NCI-H187 (cell line): ENCODE measurements around the gene SLC28A3.
"Not testable (repeated sequence)": the region's sequence is repeated elsewhere in the genome, so short reads cannot be mapped to it uniquely, and the experiment has no call there.

Experiments used
- DNase-seq, 2 experiments: peaks; one replicate each; lab custom pipeline; 2025; lab: John Stamatoyannopoulos, UW

Gene SLC28A3, protein sequence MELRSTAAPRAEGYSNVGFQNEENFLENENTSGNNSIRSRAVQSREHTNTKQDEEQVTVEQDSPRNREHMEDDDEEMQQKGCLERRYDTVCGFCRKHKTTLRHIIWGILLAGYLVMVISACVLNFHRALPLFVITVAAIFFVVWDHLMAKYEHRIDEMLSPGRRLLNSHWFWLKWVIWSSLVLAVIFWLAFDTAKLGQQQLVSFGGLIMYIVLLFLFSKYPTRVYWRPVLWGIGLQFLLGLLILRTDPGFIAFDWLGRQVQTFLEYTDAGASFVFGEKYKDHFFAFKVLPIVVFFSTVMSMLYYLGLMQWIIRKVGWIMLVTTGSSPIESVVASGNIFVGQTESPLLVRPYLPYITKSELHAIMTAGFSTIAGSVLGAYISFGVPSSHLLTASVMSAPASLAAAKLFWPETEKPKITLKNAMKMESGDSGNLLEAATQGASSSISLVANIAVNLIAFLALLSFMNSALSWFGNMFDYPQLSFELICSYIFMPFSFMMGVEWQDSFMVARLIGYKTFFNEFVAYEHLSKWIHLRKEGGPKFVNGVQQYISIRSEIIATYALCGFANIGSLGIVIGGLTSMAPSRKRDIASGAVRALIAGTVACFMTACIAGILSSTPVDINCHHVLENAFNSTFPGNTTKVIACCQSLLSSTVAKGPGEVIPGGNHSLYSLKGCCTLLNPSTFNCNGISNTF

DNA sequence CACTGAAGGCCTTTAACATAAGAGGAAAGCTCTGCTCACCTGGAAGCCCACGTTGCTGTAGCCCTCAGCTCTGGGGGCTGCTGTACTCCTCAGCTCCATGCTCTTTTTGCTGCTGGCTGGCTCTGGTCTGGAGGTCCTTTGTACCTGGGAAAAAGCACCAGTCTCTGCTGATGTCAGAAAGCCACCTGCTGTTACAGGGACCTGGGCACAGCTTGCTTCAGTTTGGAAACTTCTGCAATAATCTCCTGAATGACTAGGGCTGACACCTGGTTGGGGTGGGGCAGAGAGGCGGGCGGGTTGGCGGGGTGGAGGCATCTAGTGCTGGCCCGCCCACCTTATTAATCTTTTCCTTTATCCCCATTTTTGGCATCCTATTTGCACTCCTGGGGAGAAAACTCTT lies at the start of gene SLC28A3:
Gene SLC28A3, minus strand, starts transcription at position 224 of the 400 bp plus-strand sequence. Its CDS starts 125 bp downstream, at position 99.
- no peak for DNase-seq

DNA sequence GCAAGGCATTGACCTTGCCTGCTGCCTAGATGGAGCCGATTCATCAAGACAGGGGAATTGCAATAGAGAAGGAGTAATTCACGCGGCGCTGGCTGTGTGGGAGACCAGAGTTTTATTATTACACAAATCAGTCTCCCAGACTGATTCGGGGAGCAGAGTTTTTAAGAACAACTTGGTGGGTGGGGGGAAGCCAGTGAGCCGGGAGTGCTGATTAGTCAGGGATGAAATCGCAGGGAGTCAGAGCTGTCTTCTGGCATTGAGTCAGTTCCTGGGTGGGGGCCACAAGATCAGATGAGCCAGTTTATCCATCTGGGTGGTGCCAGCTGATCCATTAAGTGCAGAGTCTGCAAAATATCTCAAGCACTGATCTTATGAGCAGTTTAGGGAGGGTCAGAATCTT lies 49.7 kb upstream of the SLC28A3 start:
- DNase-seq: not testable (repeated sequence)

DNA sequence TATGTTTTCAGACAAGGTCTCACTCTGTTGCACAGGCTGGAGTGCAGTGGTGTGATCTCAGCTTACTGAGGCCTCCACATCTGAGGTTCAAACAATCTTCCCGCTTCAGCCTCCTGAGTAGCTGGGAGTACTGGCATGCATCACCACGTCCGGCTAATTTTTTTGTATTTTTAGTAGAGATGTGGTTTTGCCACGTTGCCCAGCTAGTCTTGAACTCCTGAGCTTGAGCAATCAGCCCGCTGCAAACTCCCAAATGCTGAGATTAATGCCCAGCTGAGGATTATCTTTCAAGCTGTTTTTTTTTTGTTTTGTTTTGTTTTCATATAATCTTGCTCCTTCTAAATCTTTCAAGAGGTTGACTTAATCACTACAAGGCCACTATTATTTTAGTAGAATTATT lies 47.3 kb upstream of the SLC28A3 start:
- no peak for DNase-seq

DNA sequence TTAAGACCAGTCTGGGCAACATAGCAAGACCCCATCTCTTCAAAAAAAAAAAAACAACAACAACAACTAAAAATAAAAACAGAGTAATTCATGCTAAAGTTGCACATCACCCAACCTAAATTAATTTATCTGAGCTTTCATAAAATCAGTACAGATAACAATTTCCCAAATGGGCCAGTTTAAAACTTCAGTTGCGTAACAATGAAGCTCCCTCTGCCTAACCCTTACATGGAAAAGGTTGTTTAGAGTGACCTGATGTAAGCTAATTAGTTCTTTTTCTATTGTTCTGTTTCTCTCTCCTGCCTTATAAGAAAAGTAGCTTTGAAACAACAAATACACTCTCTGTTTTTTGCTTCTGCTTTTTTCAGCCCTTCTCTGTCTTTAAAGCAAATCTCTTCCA lies 46.2 kb upstream of the SLC28A3 start:
- DNase-seq: no peak

DNA sequence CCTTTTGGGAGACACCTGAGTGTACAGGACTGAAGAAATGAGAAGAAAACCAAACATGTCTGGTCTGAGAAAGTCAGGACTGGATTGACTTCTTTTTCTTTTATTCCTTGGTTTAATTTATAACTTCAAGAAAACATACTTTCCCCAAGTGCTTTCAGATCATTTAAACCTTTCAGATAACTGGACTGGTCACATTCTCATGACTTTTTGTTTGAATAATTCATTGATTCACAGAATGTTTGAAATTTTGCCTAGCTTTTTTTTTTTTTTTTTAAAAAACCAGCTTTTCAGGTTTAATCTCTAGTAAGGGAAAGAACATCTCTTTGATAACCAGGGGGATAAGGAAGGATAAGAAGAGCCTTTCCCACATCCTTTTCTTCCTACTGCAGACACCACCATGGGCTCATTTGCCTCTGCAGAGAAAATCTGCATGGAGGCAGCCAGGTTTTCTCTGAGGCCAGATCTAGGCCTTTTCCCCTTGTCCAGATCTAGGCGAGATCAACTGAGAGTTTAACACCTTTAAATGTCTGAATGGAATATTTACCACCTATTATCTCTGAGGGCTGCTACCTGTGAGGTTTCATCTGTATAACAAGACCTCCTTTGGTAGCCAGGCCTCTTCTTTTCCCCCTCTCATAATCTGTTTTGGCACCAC lies 45.0 kb upstream of the SLC28A3 start:
- no peak for DNase-seq

DNA sequence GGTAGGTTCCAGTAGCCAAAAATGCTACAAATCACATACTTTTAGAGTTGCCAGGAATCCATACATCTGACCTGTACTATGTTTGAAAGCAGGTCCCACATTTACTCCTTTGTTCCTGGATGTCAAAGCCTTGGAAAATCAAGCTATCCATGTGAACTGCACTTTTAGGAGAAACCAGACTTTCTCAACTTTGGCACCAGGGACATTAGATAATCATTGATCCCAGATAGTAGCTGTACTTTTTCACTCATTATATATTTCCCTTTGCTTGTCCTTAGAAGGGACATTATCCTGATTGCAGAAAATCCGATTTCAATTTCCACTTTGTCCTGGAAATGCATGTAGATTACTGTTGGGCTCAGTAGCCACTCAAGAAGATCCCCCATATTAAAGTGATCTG lies 44.1 kb upstream of the SLC28A3 start:
- DNase-seq: no peak

DNA sequence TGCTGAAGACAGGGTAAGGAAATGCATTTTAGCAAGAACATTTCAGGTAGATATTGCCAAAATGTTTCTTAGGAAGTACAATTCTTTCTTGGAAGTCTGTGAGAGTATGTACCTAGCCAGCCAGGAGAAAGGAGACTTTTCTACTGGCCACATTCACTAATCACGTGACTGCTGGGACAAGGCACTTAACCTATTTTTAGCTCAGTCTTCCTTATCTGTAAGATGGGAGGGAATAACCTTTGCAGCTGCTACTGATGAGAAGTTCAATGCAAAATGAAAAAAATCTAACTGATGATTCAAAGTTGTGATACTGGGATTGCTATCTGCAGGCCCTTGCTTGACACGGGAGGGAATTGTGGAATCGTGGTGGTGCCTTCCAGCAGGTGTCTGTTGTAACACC lies 42.6 kb upstream of the SLC28A3 start:
- DNase-seq: no peak

DNA sequence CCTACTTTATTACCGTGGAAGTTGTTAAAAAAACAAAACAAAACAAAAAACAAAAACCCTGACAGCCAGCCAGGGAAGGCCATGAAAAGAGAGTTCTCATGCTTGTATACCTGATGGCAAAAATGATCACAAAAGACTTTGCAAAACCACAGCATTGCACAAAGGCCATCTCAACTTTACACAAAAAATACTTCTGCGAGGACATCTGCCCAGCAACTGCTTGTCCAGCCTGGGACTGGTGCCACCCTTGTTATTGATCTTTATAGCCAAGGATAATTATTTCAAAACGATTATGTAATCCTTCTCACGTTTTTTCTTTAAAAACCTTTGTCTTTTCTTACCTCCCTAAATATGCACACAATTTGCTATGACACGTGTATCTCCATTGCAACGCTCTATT lies 42.2 kb upstream of the SLC28A3 start:
- no peak for DNase-seq

DNA sequence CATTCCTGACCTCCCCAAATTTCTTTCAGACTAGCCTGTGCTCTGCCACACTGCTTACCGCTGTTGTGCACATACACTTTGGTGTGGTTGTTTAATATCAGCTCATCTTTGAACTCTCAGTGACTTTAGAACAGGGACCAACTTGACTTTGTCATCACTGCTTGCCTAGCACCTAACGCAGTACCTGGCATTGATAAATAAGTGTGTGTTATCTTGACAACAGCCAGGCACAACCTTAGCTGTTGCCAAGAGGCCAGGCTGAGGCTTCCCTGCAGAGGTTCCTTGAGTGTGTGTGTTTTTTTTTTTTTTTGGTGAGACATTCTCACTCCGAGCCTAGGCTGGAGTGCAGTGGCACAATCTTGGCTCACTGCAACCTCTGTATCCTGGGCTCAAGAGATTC lies 41.0 kb upstream of the SLC28A3 start:
- no peak for DNase-seq

DNA sequence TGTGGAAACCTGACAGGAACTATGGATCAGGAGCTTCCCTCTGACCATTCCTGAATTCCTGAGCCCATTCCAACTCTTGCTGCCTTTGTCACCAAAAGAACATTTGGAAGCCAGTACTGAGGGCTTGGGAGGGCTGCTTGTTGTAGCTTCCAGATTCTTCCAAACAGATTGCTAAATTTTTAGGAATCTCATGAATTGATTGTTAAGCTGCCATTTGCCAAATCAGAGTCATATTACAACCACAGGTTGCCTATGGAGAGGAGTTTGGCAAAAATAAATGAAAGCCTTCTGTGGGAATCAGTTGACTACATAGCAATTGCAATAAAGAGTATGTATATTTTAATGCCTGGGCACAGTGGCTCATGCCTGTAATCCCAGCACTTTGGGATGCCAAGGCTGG lies 39.2 kb upstream of the SLC28A3 start:
- DNase-seq: no peak

DNA sequence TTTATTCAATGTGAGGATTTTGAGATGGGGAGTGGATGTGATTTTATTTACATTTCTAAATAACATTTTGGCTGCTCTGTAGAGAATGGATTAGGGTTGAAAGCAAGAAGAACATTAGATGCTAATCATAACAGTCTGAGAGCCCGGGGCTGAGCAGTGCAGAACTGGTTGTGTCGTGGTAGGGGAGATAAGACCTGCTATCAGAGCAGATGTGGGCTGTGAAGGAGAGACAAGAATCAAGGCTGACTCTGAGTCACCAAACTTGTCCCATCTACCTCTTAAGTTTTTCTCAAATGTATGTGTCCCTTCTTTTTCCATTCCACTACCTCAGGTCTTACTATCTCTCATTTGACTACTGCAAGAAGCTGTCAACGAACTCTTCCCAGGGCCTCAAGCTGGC lies 35.4 kb upstream of the SLC28A3 start:
- no peak for DNase-seq

DNA sequence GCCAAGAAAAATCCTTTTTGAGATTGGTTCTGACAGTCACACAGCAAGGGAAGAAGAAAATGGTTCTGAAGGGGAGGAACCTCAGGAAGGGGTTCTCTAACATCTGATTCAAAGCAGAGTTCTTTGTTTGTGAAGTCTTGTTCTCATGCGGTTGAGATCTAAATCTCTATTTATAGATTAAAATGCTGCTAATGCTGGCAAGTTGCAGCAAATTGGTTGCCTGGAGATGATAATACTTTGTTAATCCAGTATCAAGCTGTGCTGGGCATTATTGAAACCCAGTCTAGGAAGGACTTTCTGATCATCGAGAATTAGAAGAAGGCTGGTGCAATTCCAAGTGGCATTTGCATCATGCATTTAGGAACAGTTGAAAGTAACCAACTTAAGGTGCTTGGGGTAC lies 34.0 kb upstream of the SLC28A3 start:
- DNase-seq: no peak

DNA sequence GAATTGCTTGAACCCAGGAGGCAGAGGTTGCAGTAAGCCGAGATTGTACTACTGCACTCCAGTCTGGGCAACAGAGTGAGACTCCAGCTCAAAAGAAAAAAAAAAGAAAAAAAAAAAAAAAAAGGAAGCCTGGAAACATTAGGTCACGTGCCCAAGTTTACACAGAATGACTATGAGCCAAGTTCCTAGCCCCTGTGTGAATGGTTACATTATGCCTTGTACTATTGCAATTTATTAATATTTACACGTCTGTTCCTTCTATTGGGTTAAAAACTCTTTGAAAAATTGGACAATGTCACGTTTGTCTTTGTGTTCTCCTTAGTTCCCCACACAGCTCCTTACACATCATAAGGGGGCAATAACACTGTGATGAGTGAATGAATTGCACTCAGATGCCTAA lies 33.5 kb upstream of the SLC28A3 start:
- DNase-seq: no peak

DNA sequence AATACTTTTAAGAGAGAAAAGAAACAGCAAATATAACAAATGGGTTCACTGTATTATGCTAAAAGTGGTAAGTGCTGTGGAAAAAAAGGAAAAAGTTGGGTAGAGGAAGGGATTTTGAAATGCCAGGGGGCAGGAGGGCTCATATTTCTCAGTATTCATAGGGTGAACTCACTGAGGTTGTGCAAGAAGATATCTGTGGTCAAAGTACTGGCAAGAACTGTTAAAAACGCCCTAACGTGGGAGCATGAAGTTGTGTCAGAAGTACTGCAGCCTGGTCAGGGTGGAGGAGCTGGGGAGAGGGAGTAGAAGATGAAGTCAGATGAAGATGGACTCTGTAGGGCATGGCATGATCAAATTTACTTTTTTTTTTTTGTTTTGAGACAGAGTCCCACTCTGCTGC lies 31.2 kb upstream of the SLC28A3 start:
- no peak for DNase-seq

DNA sequence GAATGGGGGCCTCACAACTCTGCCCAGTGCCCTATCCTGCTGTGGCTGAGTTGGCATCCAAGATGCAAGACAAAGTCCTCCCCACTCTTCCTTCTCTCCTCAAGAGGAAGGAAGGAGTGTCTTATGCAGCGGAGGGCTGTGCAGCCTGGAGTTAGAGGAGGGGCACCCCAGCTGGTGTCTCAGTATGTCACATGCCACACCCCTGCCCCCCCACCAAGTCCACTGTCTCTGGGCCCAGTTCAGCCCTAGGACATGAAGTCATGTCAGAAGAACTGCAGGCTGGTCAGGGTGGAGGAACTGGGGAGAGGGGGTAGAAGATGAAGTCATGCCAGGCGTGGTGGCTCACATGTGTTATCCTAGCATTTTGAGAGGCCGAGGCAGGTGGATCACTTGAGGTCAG lies 28.0 kb upstream of the SLC28A3 start:
- DNase-seq: no peak

DNA sequence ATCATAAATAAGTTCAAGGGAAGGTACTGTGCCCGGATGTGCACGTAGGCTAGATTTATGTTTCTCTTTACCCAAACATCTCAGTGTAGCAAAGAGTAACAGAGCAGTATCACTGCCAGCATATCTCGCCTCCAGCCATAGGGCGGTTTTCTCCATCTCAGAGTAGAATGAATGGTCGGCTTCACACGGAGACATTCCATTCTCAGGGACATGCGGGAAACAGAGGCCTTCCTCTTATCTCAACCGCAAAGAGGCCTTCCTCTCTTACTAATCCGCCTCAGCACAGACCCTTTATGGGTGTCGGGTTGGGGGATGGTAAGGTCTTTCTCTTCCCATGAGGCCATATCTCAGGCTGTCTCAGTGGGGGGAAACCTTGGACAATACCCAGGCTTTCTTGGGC lies 27.2 kb upstream of the SLC28A3 start:
- DNase-seq: not testable (repeated sequence)

DNA sequence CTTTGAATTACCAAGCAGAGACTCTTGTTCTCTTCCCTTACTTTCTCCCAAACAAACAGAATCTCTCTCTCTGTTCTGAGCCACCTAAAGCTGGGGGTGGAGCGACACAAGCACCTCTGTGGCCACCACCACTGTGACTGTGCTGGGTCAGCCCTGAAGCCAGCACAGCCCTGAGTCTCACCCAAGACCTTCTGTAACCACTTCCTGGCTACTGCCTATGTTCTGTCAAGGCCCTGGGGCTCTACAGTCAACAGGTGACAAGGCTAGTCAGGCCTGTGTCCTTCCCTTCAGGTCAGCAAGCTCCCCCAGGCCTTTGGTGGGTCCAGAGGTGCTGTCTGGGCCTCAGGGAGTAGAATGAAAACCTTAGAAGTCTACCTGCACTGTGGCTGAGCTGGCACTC lies 26.1 kb upstream of the SLC28A3 start:
- no peak for DNase-seq

DNA sequence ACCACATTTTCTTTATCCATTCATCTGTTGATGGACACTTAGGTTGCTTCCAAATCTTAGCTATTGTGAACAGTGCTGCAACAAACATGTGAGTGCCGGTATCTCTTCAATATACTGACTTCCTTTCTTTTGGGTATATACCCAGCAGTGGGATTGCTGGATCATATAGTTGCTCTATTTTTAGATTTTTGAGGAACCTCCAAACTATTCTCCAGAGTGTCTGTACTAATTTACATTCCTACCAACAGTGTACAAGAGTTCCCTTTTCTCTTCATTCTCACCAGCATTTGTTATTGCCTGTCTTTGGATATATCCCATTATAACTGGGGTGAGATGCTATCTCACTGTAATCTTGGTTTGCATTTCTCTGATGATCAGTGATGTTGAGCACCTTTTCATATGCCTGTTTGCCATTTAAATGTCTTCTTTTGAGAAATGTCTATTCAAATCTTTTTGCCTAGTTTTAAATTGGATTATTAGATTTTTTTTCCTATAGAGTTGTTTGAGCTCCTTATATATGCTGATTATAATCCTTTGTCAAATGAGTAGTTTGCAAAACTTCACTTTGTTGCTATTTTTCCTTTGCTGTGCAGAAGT lies 24.4 kb upstream of the SLC28A3 start:
- not testable (repeated sequence) for DNase-seq

DNA sequence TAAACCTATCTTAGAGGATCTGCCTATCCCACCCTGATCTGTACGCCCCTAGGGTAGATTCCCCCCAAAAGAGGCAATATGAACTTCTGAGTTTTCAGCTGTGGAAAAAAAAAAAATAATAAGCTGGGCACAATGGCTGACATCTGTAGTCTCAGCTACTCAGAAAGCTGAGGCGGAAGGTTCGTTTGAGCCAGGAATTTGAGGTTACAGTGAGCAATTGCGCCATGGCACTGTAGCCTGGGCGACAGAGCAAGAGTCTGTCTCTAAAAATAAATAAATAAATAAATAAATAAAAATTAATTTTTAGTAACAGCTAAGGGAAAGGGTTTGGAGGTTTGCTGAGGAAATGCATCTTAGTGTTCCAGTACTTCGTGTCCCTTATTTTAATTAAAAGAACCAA lies 21.1 kb upstream of the SLC28A3 start:
- no peak for DNase-seq

DNA sequence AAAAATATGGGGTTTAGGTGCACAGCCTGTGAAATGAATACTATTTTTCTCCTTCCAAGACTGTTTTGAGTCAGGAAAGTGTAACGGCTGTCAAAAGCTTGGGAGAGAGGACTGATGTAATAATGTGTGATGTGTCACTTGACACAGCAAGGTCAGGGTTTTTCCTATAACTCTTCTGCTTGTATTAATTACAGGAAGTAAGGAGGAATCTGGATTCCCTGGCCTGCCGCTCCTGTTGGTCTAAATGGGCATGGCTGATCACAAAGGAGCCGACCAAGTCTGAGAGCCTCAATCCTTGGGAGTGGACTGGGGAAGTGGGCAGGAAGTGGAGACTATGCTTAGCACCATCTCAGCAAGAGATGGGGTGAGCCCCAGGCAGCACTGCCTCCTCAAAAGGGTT lies 16.7 kb upstream of the SLC28A3 start:
- DNase-seq: no peak

DNA sequence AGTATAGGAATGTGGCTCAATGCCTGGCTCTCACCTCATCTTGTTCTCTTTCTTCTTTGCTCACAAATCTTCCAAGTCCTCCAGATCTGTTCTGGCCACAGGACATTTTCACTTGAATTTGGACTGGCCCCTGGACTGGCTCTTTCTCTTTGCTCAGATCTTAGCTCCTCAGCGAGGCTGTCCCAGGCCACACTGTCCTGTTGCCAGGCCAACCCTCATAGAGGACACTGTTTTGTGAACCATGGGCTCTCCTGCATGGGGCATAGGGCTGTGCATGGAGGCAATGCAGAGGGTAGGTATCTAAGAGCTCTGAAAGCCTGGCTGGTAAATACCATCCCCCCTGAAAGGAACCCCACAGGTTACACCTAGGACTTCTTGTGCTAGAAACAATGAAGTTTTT lies 13.5 kb upstream of the SLC28A3 start:
- no peak for DNase-seq

DNA sequence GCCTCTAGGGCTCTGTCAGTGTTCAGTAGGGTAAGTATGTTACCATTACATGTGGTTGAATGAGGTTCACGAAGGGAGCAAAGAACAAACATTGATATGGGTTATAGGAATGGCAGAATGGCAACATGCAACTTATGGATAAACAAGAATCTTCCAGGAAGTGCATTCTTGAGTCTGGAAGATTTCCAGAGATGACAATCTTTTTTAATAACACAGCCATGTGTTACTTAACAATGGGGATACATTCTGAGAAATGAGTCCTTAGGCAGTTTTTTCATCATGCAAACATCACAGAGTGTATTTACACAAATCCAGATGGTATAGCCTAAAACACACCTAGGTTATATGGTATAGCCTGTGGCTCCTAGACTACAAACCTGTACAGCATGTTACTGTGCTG lies 9.1 kb upstream of the SLC28A3 start:
- DNase-seq: no peak

DNA sequence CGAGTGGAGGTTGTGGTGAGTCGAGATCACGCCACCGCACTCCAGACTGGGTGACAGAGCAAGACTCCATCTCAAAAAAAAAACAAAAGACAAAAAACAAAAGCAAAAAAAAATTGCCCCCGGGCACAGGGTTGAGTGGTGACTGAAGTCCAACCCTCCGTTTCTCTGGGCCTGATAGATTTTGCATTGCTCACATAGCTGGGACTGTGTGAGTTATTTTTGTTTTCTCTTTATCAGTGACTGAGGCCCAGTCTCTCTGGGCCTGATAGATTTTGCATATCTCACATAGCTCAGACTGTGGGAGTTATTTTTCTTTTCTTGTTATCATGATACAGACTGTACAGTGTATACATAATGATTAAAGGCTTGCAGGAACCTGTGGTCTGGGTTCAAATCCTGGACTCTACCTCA lies 2.6 kb upstream of the SLC28A3 start:
- DNase-seq: no peak
